GM12874 (cell line): ENCODE data around the gene DEFB115.

Experiments
- CTCF ChIP-seq: IDR thresholded peaks from 2 replicates; pipeline ENCODE4 v1.5.1; 2011; ENCODE audit warnings: low read depth, mild to moderate bottlenecking, control low read depth, low read length, moderate library complexity; ENCODE audit not compliant: insufficient read depth

DEFB115 gene

GRCh38 chr20:31278178-31278577 lies 20.7 kb downstream of the DEFB115 start:
- no peak for TF ChIP-seq CTCF

- TF ChIP-seq CTCF = no peak
These were observed 51.2 kb downstream of the DEFB115 start, which contains the start of gene DEFB116 for GRCh38 chr20:31308535-31309162. Gene DEFB116, minus strand, starts transcription at chr20:31308585. Its CDS starts 0 bp downstream, at chr20:31308585.
